Stimulated activated CD8-positive, alpha-beta memory T cell treated with anti-CD3 and anti-CD28 coated beads, Interleukin-7, amount 100 ng/mL, for 48 hours (primary cell): ENCODE measurements around the gene RGS6.
A peak's percentile ranks its signal among the peaks of the same experiment; 100 is the strongest.
"Not testable (repeated sequence)": the region's sequence is repeated elsewhere in the genome, so short reads cannot be mapped to it uniquely, and the experiment has no call there.

Experiments used
- DNase-seq, 2 donors: peaks; one replicate each; pipeline ENCODE4 v3.0.0-alpha.2; 2020; ENCODE audit warnings: low read depth in 1 of 2; ENCODE audit errors: extremely low read depth in 1 of 2

The RGS6 gene

DNA sequence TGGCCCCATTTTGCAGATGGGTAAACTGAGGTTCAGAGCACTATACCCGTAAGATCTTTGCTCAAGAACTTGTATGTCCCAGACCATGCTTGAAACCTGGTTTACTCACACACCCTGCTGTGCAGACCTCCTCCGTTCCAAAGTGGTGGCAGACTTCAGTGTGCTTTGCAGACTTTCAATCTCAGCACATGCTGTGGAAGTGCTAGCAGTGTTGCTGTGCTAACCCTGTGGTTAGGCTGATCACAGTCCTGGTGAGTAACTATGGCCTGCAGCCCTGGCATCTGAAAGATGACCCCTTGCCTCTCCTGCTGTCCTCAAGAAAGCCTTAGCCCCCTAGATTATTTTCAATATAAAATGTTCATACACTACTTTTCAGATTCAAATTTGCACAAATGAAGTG, 511.0 kb downstream of the RGS6 start:
- no peak for DNase-seq

DNA sequence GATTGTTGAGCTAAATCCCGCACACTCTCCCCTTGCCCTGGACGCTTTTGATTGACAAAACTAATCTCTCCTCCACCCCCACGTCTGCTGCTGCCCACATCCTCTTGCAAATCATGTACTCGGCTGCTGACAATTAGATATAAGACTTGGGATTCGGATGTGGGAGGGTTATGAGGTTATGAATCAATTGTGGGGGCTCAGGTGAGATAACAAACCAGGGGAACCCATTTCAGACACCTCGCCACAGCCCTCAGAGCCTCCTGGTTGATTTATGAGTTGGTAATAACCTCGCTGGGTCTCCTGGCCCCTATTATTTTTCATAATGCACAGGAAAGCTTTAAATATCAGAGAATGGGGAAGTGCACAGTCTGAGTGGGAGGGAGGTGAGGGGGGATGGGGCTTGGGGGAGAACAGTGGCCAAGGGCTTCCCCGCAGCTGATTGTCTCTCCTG, 511.8 kb downstream of the RGS6 start:
- peak; percentile 19 to 51 for DNase-seq

DNA sequence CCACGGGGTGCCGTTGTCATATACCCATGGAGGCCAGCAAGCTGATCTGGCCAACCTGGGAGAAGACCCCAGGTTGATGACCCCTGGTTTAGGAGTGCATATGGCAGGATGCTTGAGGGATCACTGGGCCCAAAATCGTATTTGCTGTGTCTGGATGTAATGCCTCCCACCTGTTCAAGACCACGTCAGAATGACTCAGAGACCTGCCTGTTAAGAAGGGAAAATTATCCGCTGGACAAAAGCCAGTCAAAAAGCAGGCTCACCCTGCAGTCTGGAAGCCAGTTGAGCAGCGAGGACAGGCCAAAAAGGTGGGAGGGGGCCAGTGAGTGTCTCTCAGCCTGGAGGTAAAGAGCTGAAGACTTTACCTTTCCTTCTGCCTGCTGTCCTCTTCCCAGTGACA, 512.5 kb downstream of the RGS6 start:
- DNase-seq = no peak

DNA sequence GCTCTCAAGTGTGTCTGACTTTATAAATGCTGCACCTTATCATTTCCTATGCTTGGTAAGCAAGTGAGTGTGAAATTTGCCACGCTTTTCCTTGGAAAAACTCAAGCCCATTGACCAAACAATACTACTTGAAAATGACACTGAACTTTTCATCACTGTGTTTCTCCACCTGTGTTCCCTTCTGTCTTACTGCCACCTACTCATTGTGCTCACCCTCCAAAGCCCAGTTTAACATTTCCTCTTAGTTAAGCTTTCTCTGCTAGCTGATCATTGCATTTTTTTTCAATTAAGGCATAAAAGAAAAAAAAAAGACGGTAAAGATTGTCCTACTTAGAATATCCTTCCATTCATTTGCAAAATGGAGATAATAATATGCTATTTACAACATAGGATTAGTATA, 516.0 kb downstream of the RGS6 start:
- DNase-seq = no peak

DNA sequence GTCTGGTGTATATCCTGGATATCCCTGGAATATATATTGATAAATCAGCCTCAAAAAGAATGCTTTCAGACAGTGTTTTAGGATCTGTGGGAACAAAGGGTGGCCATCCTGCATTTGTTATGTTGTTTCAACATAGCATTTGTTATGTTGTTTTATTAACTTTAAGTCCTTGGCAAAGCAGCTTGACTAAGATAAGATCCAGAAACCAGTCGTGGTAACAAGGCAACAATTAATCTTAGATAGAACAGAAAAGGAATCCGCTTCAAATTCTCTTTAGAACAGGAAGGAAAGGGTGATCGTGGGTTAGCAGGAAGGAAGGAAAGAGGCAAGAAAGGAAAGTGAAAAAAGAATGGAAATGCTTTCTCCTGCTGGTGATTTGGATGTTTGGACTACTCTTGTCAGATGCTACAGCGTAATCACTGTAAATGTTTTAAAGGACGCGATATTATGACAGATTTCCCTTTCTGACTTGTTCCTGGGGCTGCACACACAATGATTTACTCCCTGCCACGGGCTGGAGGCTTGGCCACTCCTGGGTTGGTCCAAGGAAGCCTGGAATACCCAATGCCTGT, 518.3 kb downstream of the RGS6 start:
- no peak for DNase-seq

DNA sequence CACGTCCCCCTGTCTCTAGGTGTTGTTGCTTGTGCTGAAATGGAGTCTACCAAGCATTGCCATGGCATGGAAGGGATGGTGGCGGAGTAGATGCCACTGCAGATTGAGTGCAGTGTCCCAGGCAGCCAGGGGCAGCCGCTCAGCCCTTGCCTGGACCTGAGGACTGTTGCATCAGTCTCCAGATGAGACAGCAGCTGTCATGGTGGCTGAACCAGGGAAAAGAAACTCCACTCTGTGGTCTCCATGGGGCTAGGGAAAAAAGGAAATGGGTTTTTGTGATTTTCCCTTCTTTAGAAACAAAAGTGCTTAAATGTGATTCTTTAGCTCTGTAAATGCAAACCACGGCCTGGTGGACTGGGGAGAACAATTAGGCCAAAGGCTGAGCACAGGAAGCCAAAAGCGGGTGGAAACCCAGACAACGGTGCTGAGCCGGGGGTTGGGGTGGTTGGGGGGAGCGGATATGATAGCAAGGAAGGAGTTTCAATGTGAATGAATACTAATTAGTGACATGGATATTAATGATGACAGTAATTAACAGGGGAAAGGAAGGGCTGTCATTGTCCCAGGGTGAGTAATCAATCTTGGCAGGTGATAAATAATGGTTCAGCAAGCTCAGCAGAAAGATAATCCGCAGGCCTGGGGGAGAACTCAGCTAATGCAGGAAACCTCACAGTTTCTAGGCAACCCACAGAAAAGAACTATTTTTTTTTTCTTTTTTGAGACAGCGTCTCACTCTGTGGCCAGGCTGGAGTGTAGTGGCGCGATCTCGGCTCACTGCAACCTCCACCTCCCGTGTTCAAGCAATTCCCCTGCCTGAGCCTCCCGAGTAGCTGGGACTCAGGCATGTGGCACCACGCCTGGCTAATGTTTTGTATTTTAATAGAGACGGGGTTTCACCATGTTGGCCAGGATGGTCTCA, 519.1 kb downstream of the RGS6 start:
- DNase-seq = peak; percentile 19 to 31

DNA sequence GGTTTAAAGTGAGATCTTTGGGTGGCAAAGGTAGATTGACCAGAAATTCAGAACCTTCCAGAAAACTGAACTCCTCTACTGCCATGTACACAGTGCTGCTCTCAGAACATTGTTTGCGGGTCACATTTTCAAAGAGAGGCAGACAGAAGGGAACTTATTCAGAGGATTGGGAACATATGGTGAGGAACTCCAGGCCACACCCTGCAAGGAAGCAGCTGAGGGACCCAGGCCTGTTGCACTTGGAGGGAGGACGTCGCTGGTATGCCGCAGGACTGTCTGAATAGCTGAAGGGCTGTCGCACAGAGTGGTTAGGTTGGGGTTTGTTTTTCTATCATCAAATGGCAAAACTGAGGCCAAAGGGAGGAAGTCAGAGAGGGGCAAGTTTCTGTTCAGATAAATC, 520.5 kb downstream of the RGS6 start:
- no peak for DNase-seq

DNA sequence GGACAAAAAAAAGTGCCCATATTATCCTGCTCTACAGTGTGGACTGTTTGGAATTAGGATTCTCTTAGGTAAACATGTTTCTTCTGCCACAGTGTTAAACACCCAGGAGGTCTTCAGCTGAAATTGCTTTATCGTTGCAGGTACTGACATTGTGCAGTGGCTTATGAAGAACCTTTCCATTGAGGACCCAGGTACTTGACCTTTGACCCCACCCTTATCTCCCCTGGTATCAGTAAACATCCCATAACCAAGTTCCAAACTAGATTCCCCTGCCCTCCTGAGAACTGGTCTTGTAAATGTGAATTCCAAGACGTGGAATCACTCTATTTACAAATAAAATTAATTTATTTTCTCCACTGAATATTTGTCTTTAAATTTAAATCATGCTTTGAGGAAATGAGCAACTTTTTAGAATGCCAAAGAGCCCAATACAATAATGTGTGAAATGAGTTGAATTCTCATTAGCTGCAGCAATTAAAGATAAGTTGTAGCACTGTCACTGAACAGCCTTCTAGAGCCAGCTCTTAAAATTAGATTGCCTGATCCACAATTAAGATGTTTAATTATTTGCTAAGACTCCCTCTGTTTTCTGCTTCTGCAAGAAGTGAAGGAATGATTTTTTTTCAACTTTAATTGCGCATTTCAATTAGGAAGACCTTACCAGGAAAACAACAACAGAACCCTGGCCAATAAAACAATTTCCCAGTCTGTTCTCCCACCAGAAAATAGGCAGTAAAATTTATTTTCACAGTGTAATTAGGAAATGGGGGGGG, 522.3 kb downstream of the RGS6 start:
- no peak for DNase-seq

DNA sequence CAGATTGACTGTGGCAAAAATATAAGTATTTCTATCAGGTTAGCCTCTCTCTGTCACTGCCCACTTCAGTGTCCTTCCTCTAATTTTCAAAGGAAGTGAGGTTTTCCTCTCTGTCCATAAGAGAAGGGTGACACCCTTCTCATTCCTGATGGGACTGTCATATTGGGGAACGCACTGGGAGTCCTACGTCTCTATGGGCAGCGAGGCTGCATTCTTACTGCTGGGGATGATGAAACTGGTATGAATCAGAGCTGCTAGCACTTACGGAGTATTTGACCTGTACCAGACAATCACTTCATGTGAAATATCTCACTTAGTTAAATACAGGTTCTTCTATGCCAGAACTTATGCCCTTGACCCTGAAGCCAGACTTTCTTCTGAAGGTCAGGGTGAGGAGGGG, 525.4 kb downstream of the RGS6 start:
- DNase-seq = no peak

DNA sequence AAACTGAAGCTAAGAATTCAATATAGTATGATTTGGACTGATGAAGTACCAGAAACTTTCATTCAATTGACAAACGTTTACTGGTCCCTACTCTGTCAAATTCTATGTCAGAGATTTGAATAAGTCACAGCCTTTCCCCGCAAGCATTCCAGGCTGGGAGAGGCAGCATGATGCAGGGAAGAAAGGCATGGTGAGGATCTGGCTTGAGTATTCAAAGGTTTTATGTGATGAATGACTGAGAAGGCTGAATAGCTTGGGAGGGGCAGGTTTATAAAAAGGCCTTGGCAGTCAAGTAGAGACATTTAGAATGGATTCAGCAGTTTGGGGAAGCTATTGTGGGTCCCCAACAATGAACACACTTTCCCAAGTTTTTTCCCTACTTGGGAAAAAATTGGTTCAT, 529.8 kb downstream of the RGS6 start:
- DNase-seq = no peak

DNA sequence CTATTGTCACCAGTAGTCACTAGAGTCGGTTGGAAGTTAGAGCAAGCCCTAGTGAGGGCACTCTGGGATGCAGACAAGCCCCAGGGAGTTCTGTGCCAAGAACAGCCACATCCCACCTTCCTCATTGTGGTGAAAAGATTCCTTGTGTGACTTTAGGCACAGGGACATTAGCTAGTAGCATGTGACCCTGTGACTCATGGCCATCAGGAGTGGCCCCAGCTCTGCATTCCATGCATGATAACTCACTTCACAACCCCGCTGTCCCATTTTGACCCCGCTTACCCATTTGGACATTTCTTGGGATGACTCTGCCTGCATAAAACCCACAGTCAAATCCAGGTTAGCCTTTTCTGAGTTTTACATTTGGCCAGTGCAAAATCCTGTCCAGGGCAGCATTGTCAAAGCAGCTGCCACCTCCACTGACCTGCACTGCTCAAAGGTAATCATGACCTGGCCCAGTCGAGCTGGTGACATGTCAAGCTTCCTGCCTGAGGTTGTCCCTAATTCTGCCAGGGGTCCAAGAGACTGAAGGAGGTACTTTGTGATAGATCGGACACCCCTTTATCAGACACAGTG, 531.1 kb downstream of the RGS6 start:
- DNase-seq = no peak

DNA sequence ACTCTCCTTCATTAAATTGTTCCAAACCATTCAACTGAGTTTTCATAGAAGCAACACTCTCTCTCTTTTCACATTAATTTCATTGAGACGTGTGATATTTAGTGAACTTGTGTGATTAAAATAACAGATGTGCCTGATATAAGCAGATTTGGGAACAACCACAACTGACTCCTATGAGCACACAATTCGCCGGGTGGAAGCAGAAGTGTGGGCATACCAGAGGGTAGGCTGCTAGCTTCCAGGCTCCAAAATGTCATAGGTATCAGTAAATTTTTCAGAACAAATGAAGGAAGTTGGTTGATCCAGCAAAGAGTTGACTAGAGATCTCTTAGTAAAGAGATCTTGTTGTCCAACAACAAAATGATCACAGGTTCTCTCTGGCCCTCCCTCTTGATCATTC, 532.0 kb downstream of the RGS6 start:
- no peak for DNase-seq

DNA sequence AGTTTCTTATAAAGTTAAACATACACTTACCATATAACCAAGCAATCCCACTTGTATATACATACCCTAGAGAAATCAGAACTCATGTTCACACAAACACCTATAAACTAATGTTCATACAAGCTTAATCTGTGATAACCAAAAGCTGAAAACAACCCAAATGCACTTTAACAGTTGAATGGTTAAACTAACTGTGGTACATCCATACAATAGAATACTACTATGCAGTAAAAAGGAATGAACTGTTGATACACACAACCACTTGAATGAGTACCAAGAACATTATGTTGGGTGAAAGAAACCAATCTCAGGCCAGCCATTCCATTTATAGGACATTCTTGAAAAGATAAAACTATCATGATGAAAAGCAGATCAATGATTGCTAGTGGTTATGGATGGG, 534.1 kb downstream of the RGS6 start:
- DNase-seq = no peak

DNA sequence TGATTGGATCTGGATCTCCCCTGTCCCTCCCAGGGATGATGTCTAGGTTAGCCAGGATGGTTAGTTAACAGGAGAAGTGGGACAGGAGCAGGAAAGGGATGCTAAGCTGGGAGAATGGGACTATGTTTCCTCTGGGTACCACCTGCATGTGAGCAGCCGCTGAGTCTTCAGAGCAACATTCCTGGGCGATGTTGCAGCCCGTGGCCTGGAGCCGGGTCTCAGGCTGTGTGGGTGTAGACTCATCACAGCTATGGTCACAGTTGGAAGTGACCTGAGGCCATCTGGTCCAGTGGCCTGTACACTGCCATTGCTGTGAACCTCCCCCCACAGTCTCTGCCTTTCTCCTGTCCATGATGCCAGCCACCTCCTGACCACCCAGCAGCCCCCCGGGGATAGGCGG, 539.1 kb downstream of the RGS6 start:
- DNase-seq = no peak

DNA sequence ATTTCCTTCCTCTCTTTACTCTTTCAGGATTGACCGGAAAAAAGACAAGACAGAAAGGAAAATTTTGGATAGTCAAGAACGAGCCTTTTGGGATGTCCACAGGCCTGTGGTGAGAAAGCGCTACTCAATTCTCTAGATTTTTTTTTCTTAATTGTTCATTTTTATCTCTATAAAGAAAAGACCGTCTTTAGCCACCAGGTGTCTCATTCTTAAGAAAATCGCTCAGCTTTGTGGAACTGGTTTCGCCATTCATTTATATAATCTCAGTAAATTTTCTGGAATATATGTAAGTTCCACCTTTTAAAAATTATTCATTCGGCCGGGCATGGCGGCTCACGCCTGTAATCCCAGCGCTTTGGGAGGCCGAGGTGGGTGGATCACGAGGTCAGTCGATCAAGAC, 540.6 kb downstream of the RGS6 start:
- no peak for DNase-seq

DNA sequence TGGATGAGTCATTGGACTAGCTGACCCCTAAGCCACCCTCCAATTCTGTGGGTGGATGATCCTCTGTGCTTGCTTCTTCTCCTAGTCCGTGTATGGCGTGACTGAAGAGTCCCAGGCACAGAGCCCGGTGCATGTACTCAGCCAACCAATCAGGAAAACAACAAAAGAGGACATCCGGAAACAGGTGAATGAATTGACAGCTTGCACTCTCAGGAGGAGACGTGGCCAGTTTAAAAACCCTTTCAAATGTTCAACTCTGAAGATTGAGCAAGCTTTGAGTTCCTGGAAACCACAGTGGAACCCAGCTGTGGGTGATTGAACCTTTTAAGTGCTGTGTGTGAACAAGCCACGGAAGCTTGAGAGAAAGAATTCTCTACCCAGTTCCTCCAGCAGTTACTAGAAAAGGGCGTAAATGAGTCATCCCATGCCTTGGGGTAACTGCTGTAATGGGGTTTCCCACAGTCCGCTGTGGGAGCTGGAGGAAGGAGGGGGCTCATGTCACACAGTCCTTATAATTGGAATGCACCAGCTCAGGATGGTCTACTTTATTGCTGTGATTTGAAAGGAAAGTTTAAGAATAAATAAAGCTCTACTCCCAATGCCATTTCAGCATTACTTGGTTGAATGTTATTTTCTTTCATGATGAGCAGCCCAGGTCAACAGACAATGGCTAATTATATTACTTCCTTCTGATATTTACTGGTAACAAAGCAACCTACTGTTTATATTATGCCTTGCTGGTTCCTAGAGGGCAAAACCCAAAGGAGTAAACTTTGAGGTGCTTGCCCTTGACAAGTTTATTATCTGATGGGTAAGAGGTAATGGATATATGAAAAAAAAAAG, 544.6 kb downstream of the RGS6 start:
- DNase-seq = peak; percentile 35 to 66

DNA sequence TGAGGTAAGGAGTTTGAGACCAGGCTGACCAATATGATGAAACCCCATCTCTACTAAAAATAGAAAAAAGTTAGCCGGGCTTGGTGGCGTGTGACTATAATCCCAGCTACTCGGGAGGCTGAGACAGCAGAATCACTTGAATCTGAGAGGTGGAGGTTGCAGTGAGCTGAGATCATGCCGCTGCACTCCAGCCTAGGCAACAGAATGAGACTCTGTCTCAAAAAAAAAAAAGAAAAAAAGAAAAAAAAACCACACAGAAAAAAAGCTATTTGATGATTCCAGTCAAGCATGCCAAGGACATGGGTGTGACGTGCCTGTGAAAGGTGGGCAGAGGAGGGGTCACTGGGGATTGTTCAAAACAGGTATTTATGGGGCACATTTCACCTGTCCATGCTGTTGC, 545.3 kb downstream of the RGS6 start:
- not testable (repeated sequence) for DNase-seq

DNA sequence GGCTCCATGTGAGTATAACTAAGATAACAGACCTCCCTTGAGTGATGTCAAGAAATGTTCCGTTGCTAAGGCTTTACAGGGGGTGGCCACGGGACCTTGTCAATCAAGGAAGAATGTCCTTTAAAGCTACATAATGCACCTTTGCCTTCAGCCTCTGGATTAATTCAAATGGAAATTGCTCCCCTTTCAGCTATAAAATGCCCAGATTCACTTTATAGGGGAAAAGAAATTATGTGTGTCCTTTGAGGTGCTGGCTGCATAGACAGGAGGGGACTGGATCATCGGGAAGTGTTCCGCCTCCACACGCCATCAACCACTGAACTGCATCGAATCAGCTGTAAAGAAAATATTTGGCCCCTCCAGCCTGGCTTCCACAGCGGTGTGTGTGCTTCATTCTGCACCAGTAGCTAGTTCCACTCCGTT, 546.3 kb downstream of the RGS6 start:
- no peak for DNase-seq

DNA sequence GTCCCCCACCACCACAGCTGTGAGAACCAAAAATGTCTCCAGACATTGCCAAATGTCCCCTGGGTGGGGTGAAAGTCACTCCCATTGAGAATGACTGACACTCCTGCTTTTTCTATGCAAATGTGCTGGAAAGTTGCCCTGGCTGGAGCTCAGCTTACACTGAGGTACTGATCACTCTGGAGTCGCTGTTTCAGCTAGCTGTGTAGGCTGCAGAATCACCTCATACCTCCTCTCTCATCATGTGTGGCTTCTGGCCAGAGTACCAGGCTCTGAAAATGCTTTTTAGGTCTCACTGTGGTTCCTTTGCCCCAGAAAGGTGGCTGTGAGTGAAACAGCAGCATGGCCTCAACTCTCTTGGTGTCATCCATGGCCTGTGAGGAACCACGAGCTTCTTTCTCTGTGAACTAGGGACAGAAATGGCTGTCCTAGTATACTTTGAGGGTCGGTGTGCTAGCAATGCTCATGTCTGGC, 547.3 kb downstream of the RGS6 start:
- no peak for DNase-seq
